Aorta (tissue), 5 donors: ENCODE measurements around the gene SRRM2. TPM values are rescaled to one million over a fixed set of nuclear protein-coding genes. Genes with fewer than 3 reads are reported as not detected.

Experiments
- ATAC-seq: fragments of 200-7000 bp; cut with Tn5 transposase; one replicate; pipeline ENCODE4 v1.9.1; 2022; ENCODE audit warnings: moderate library complexity; ENCODE audit not compliant: low FRiP score
- DNase-seq, 2 donors: peaks; one replicate each; pipeline ENCODE4 v3.0.0-alpha.2; 2020
- H3K27ac ChIP-seq, 2 donors: one replicate each; pipeline ENCODE4 v1.5.1; 2013; ENCODE audit warnings: low read length in 2 of 2, mild to moderate bottlenecking in 2 of 2, moderate library complexity in 2 of 2, control low read depth in 1 of 2, inconsistent platforms in 1 of 2, low read depth in 1 of 2
- H3K27me3 ChIP-seq, 2 donors: one replicate each; pipeline ENCODE4 v1.6.1; 2013; ENCODE audit warnings: control low read depth in 1 of 2, low read length in 1 of 2, mild to moderate bottlenecking in 1 of 2, moderate library complexity in 1 of 2; ENCODE audit not compliant: insufficient read depth in 2 of 2, control insufficient read depth in 1 of 2
- H3K36me3 ChIP-seq, 2 donors: one replicate each; pipeline ENCODE4 v1.6.1; 2013; ENCODE audit warnings: control low read depth in 1 of 2, low read length in 1 of 2, mild to moderate bottlenecking in 1 of 2; ENCODE audit not compliant: insufficient read depth in 2 of 2, control insufficient read depth in 1 of 2
- H3K4me1 ChIP-seq, 2 donors: one replicate each; pipeline ENCODE4 v1.6.1; 2013; ENCODE audit warnings: low read length in 2 of 2, control low read depth in 1 of 2, mild to moderate bottlenecking in 1 of 2, moderate library complexity in 1 of 2; ENCODE audit not compliant: insufficient read depth in 2 of 2, control insufficient read depth in 1 of 2
- H3K4me3 ChIP-seq, 2 donors: one replicate each; pipeline ENCODE4 v1.5.1; 2013; ENCODE audit warnings: low read length in 2 of 2, control low read depth in 1 of 2, mild to moderate bottlenecking in 1 of 2
- H3K9me3 ChIP-seq: one replicate; pipeline ENCODE4 v1.6.1; 2013; ENCODE audit warnings: mild to moderate bottlenecking, low read length; ENCODE audit not compliant: control insufficient read depth
- WGBS, 2 donors: extraction: QIAGEN DNeasy Blood & Tissue Kit; methylation state at CpG; one replicate each; pipeline ENCODE4 v1.1.7; 2013; 5-methylcytosine and 5-hydroxymethylcytosine counted together
- intact Hi-C, 2 donors: fragments of 100-400 bp; cut with DNase I; formaldehyde crosslinking; loops; one replicate each; pipeline versions ENCODE4 v1.14.2 to v1.15.0; 2022
- polyA plus RNA-seq, 2 donors: library from polyadenylated mRNA; stranded (reverse); fragments of 200-250 nt; gene quantifications; one replicate each; pipeline ENCODE4 v1.2.3, GENCODE V29; 2013
- total RNA-seq, 2 donors: library from RNA; stranded (reverse); fragmentation: NEBNext Ultra II Directional; extraction: Animal tissue kit (Norgen Biotek cat#: 25700); gene quantifications; one replicate each; pipeline ENCODE4 v1.2.1, GENCODE V29; 2021
- donor health status: healthy with polysubstance abuse.
- donor health status: Bipolar disorder and iron deficiency.
- donor health status: DM: no; HTN: no; CAD: no.
- donor health status: DM: no; HTN: no; CAD: no.
- donor health status: DM: yes; HTN: yes; CAD: no.

SRRM2 gene
- total and polyA plus RNA-seq, 4 donors: 194 to 946 (median 634) TPM

- Histone ChIP-seq H3K9me3 (no peaks in the 10 kb centered on the region), H3K27me3 (no peaks in the 10 kb centered on the region), H3K36me3 (peaks cover 0 to 1% of the 10 kb centered on the region in 2 donors), H3K4me3 (peak overlapping the region; percentile 67 to 70), H3K27ac (no peak overlapping the region), H3K4me1 (no peaks in the 10 kb centered on the region)
- WGBS, 2 donors: 30 to 32% methylated on average over 11 of the region's 11 CpGs
- DNase-seq (peak; percentile 19 to 21), ATAC-seq (no peak)
- intact Hi-C loops: loop anchor here in 1 of 2 donors (2.0 kb wide), 1 partner anchor 53 kb away; no protein-coding TSS in a partner anchor
Measured at GRCh38 chr16:2775765-2776499, 23.5 kb downstream of the SRRM2 start.

DNA sequence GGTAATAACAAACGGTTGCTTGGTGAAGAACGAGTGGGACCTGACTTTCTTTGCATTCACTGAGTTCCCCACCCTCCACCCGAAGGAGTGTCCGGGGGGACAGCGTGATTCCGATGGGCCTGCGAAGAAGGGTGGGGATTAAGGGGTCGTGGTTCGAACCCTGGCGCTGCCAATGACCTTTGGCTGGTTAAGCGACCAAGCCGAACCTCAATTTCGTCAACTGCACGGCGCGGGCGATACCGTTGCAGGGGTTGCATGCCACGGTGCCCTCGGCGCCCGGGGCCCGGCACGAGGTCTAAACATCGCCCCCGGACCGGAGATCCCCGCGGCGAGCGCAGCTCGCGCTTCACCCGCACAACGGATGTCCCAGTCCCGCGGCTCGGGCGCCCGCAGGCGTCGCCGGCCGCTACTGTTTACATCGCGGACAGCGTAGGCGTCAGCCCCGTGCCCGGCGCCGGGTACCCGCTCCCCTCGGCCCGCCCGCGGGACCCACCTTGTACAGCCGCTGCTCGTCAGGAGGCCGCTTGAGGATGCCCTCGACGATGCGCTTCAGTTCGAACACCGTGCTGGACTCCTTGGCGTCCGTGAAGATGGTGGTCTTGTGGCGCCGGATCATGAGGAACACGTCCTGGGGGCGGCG lies 24.2 kb downstream of the SRRM2 start:
- WGBS, 2 donors: 0 to 1% methylated on average over 65 to 72 of the region's 72 CpGs
- DNase-seq: peak; percentile 58 to 84
- intact Hi-C loops: loop anchor here in 1 of 2 donors (1.0 to 2.0 kb wide), 2 partner anchors 24 to 54 kb away; partner anchors contain the start of gene SRRM2
- peak; percentile 2 for ATAC-seq
- Histone ChIP-seq H3K4me3 (peak overlapping the region; percentile 67 to 70), H3K4me1 (no peaks in the 10 kb centered on the region), H3K9me3 (no peaks in the 10 kb centered on the region), H3K36me3 (peaks cover 0 to under 1% of the 10 kb centered on the region in 2 donors), H3K27ac (peak overlapping the region in 1 of 2 donors; percentile 39), H3K27me3 (no peaks in the 10 kb centered on the region)

DNA sequence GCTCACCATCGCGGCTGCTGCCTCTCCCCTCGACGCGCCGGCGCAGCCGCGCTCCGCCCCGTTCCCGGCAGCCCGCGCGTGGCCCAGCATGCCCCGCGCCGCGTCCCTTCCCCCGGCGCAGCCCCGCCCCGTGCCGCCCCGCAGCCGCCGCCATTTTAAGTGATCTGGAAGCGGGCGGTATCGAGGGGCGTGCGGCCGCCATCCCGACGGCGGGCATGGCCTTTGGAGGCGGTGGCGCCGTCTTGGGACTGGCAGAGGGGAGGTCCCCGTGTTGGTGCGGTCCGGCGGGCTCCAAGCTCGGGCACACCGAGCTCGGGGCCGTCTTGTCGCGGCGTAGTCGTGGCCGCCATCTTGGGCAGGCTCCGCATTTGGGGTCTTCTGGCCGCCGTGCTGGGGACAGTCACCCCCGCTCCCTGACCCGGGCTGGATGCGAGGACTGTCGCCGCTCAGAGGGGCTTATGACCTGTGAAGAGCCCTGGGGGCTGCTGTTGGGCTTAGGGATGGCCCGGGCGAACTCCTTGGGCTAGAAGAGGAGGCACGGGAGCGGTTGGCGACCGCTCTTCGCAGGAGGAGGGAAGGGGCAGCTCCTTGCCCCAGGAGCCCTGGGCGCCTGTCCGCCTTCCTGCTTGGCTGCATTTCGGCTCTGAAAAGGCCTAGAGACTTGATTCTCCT lies 24.9 kb downstream of the SRRM2 start, which contains the start of gene ELOB:
ELOB (minus strand) TSS at position 50 of the 672 bp plus-strand sequence; CDS start at position 9, 41 bp downstream.
- DNase-seq: peak; percentile 92 to 97
- no peaks in the 10 kb centered on the region for H3K27me3 ChIP-seq
- peak within 1 kb of the TSS; percentile 67 to 87 for H3K4me3 ChIP-seq
- H3K9me3 ChIP-seq: no peaks in the 10 kb centered on the region
- no peaks in the 10 kb centered on the region for H3K36me3 ChIP-seq
- peak within 1 kb of the TSS; percentile 79 to 88 for H3K27ac ChIP-seq
- 0 to 1% methylated on average over 54 to 70 of the region's 70 CpGs for WGBS, 2 donors
- no peaks in the 10 kb centered on the region for H3K4me1 ChIP-seq
- intact Hi-C loops: loop anchor here in 1 of 2 donors (1.0 to 2.0 kb wide), 2 partner anchors 25 to 55 kb away; partner anchors contain the start of gene SRRM2
- ATAC-seq: peak; percentile 94

DNA sequence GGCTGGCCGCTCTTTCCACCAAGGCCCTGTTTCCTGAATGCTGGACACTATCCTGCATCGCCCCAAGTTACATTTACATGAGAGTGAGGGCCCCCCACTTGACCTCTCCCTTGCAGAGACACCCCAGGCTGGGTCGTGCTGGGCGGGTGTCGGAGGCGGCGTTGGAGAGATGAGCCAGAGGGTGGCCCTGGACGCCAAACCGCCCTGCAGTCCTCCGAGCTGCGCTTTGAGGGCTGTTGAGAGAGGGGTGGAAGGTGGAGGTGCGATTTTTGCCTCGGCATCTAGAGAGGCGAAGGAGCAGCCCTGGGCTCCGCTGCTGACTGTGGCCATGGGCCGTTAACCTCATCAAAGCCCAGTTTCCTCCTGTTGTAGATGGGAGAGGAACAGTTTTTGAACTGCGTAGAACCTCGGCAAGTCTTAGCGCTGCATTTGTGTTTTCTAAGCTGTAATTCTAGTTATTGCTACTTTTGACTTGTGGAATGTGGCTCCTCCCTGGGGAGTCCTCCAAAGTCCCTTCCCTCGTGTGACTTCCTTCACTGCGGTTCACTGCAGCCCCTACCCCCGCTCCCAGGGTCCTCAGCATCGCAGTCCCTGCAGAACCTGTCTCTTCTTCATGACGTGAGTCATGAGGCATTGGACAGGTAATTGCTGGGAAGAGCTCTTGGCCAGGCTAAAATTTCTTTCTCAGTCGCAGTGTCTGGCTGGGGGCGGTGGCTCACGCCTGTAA lies 25.6 kb downstream of the SRRM2 start:
- ATAC-seq (peak; percentile 48), DNase-seq (peak in 1 of 2 donors; percentile 80)
- Histone ChIP-seq H3K27me3 (no peaks in the 10 kb centered on the region), H3K4me3 (peak overlapping the region; percentile 50 to 87), H3K4me1 (no peaks in the 10 kb centered on the region), H3K36me3 (no peaks in the 10 kb centered on the region), H3K9me3 (no peaks in the 10 kb centered on the region), H3K27ac (peak overlapping the region; percentile 79 to 88)
- 8% methylated on average over 25 to 27 of the region's 27 CpGs for WGBS, 2 donors
- intact Hi-C loops: loop anchor here in 1 of 2 donors (1.0 to 2.0 kb wide), 2 partner anchors 26 to 55 kb away; partner anchors contain the start of gene SRRM2

DNA sequence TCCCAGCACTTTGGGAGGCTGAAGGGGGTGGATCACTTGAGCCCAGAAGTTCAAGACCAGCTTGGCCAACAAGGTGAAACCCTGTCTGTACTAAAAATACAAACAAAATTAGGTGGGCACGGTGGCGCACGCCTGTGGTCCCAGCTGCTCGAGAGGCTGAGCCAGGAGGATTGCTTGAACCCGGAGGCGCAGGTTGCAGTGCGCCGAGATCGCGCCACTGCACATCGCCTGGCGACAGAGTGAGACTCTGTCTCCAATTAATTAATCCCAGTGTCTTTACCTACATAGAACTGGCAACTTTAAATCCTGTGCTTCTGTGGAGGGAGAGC lies 26.2 kb downstream of the SRRM2 start:
- H3K27ac ChIP-seq: no peak overlapping the region

GRCh38 chr16:2779151-2779920 lies 26.9 kb downstream of the SRRM2 start:
- H3K27ac ChIP-seq: no peak overlapping the region
- 89 to 91% methylated on average over 23 of the region's 23 CpGs for WGBS, 2 donors
- ATAC-seq (no peak), DNase-seq (peak in 1 of 2 donors; percentile 71)
- no peak overlapping the region for H3K4me3 ChIP-seq
- H3K4me1 ChIP-seq: no peaks in the 10 kb centered on the region
- no peaks in the 10 kb centered on the region for H3K36me3 ChIP-seq
- H3K27me3 ChIP-seq: no peaks in the 10 kb centered on the region
- intact Hi-C loops: no loop called here
- H3K9me3 ChIP-seq: no peaks in the 10 kb centered on the region

More for the DNA sequence above, 26.2 kb downstream of the SRRM2 start:
- peak overlapping the region in 1 of 2 donors; percentile 87 for H3K4me3 ChIP-seq
- no peaks in the 10 kb centered on the region for H3K27me3 ChIP-seq
- intact Hi-C loops: no loop called here
- no peak for ATAC-seq
- 95 to 96% methylated on average over 12 of the region's 12 CpGs for WGBS, 2 donors
- H3K36me3 ChIP-seq: no peaks in the 10 kb centered on the region
- no peaks in the 10 kb centered on the region for H3K9me3 ChIP-seq
- H3K4me1 ChIP-seq: no peaks in the 10 kb centered on the region
- peak in 1 of 2 donors; percentile 64 for DNase-seq

GRCh38 chr16:2779978-2780898 lies 27.8 kb downstream of the SRRM2 start:
- Histone ChIP-seq H3K4me3 (no peak overlapping the region), H3K36me3 (no peaks in the 10 kb centered on the region), H3K27me3 (no peaks in the 10 kb centered on the region), H3K4me1 (no peaks in the 10 kb centered on the region), H3K9me3 (no peaks in the 10 kb centered on the region), H3K27ac (no peak overlapping the region)
- no peak for ATAC-seq
- intact Hi-C loops: no loop called here
- WGBS, 2 donors: 62 to 63% methylated on average over 17 of the region's 17 CpGs
- peak in 1 of 2 donors; percentile 16 for DNase-seq
